ENCODE data around the gene HSPG2.
"Not testable (repeated sequence)": the region's sequence is repeated elsewhere in the genome, so short reads cannot be mapped to it uniquely, and the experiment has no call there.

DNA sequence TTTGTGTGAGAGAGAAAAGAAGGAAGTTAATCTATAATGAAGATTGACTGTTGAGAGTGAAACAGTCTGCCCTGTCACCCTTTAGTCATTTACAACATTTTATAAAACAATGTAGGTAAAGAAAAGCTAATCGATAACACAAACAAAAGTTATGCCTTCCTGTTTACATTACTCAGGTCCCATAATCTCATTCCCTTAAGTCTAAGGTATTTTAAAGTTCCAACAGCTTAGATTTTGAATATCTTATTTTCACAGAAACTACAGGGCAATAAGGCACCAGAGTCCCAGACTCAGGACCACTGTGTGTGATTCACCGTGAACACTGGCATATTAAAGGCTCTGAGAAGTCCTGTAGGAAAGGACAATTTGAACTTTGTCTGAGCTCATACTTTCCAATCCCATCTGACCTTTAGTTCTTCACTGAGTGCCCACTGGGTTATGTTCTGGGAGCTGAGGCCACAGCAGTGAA is 35.9 kb upstream of the HSPG2 start:
- TF ChIP-seq EZH2 (IDR thresholded peaks at IDR 0.05; ENCODE audit: low read depth, low read length, severe bottlenecking); SP1 (IDR thresholded peaks at IDR 0.05; ENCODE audit: low read depth, low read length); POLR2A (IDR thresholded peaks at IDR 0.05; ENCODE audit: control extremely low read depth in 1 of 2, low read depth in 2 of 2, low read length in 2 of 2); GABPA (IDR thresholded peaks at IDR 0.05; ENCODE audit: borderline replicate concordance, insufficient read depth, low read length); SP4 (IDR thresholded peaks at IDR 0.05; ENCODE audit: low read length); POLR2AphosphoS5 (IDR thresholded peaks at IDR 0.05; ENCODE audit: low read depth, low read length); CEBPB (IDR thresholded peaks at IDR 0.05; ENCODE audit: low read depth, low read length); BCL11A (IDR thresholded peaks at IDR 0.05; ENCODE audit: low read depth in 2 of 2, low read length in 2 of 2); TAF1 (IDR thresholded peaks at IDR 0.05; ENCODE audit: low read depth, low read length): not testable (repeated sequence)
- TF ChIP-seq, protein P1, sequence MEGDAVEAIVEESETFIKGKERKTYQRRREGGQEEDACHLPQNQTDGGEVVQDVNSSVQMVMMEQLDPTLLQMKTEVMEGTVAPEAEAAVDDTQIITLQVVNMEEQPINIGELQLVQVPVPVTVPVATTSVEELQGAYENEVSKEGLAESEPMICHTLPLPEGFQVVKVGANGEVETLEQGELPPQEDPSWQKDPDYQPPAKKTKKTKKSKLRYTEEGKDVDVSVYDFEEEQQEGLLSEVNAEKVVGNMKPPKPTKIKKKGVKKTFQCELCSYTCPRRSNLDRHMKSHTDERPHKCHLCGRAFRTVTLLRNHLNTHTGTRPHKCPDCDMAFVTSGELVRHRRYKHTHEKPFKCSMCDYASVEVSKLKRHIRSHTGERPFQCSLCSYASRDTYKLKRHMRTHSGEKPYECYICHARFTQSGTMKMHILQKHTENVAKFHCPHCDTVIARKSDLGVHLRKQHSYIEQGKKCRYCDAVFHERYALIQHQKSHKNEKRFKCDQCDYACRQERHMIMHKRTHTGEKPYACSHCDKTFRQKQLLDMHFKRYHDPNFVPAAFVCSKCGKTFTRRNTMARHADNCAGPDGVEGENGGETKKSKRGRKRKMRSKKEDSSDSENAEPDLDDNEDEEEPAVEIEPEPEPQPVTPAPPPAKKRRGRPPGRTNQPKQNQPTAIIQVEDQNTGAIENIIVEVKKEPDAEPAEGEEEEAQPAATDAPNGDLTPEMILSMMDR (IDR thresholded peaks at IDR 0.05; ENCODE audit: control extremely low read depth in 1 of 3, insufficient read depth in 1 of 3, low read depth in 1 of 3, low read length in 3 of 3), result not testable (repeated sequence)
- TF ChIP-seq, protein P2, sequence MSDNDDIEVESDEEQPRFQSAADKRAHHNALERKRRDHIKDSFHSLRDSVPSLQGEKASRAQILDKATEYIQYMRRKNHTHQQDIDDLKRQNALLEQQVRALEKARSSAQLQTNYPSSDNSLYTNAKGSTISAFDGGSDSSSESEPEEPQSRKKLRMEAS (IDR thresholded peaks at IDR 0.05), result not testable (repeated sequence)
